ENCODE data around the gene NFXL1.

DNA sequence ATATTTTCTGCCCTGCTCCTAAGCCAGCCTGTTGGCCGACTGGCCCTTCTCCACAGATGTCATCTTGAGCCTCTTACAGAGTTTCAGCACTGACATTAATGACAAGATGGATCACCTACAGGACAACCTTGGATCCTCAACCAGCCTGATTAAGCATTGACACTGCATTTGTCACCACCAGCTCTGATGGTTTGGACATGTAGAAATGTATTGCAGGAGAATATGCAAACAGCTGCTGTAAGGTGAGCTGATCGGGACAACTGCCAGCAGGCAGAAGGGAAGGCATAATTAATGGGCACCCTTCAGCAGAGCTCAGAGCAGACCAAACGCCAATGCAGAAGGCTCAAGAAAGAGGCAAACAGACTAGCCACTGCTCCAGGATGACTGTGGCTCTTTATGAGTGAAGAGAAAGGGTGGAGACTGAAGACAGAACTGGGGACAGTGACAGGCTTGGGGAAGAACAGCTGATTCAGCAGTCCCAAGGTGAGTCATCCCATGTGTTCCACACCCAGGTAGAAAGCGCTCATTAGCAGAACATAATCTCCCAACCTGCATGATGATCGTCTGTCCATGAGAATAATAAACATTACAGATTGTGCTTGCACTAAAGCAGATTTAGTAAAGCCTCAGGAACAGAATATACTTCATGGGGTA lies 83.2 kb downstream of the NFXL1 start:
- TF ChIP-seq POLR2A (IDR thresholded peaks at IDR 0.05) = no peak
- TF ChIP-seq, protein P1, sequence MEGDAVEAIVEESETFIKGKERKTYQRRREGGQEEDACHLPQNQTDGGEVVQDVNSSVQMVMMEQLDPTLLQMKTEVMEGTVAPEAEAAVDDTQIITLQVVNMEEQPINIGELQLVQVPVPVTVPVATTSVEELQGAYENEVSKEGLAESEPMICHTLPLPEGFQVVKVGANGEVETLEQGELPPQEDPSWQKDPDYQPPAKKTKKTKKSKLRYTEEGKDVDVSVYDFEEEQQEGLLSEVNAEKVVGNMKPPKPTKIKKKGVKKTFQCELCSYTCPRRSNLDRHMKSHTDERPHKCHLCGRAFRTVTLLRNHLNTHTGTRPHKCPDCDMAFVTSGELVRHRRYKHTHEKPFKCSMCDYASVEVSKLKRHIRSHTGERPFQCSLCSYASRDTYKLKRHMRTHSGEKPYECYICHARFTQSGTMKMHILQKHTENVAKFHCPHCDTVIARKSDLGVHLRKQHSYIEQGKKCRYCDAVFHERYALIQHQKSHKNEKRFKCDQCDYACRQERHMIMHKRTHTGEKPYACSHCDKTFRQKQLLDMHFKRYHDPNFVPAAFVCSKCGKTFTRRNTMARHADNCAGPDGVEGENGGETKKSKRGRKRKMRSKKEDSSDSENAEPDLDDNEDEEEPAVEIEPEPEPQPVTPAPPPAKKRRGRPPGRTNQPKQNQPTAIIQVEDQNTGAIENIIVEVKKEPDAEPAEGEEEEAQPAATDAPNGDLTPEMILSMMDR (IDR thresholded peaks at IDR 0.05) = no peak
- no peak for TF ChIP-seq POLR2AphosphoS5 (IDR thresholded peaks at IDR 0.05)

All from prostate gland (tissue), 2 donors.